H1 (cell line): Measurements from ENCODE around the gene GCNT1. TPM values are rescaled to one million over a fixed set of nuclear protein-coding genes. Genes with fewer than 3 reads are reported as not detected.

Experiments
- CTCF ChIA-PET: fragments of 300-600 bp; sonication (Branson Sonifier 250); formaldehyde crosslinking; loops from one replicate; lab custom pipeline; 2021; ENCODE audit not compliant: partially characterized antibody; lab: Charles Lee
- POLR2A ChIA-PET: fragments of 300-600 bp; sonication (Branson Sonifier 250); formaldehyde crosslinking; loops from one replicate; lab custom pipeline; 2021; ENCODE audit warnings: inconsistent platforms; ENCODE audit not compliant: partially characterized antibody; lab: Charles Lee
- DNase-seq, 2 experiments: peaks; one replicate each; pipeline versions ENCODE4 v3.0.0 to v3.0.0-alpha.2; 2010 to 2022; ENCODE audit warnings: low spot score in 2 of 2, low read depth in 1 of 2, mixed read lengths in 1 of 2
- FAIRE-seq: peaks from 2 replicates; lab custom pipeline; 2011; peaks lifted over from hg19 to GRCh38; lab: Jason Lieb, UNC
- H2AFZ ChIP-seq: 2 replicates; pipeline ENCODE4 v1.8.1; 2012; ENCODE audit warnings: low read length, inconsistent platforms
- H2AK5ac ChIP-seq: 2 replicates; pipeline ENCODE4 v1.6.1; 2013; ENCODE audit warnings: low read depth, low read length
- H2BK120ac ChIP-seq: replicated peaks from 2 replicates; pipeline ENCODE3; 2013; ENCODE audit warnings: low read depth, low read length, inconsistent platforms
- H2BK12ac ChIP-seq: 2 replicates; pipeline ENCODE4 v1.6.1; 2013; ENCODE audit warnings: low read depth, low read length
- H2BK15ac ChIP-seq: 2 replicates; pipeline ENCODE4 v1.6.1; 2013; ENCODE audit warnings: low read length
- H2BK20ac ChIP-seq: 2 replicates; pipeline ENCODE4 v1.6.1; 2013; ENCODE audit warnings: low read length
- H2BK5ac ChIP-seq: 2 replicates; pipeline ENCODE4 v1.6.1; 2013; ENCODE audit warnings: low read depth, low read length
- H3K14ac ChIP-seq: 2 replicates; pipeline ENCODE4 v1.6.1; 2013; ENCODE audit warnings: inconsistent platforms; ENCODE audit not compliant: insufficient read length
- H3K18ac ChIP-seq: 2 replicates; pipeline ENCODE4 v1.6.1; 2013; ENCODE audit warnings: low read length; ENCODE audit errors: extremely low read depth
- H3K23ac ChIP-seq: 2 replicates; pipeline ENCODE4 v1.6.1; 2013; ENCODE audit warnings: inconsistent platforms; ENCODE audit not compliant: insufficient read length
- H3K23me2 ChIP-seq: 2 replicates; pipeline ENCODE4 v1.6.1; 2013; ENCODE audit warnings: low read depth, low read length
- H3K27ac ChIP-seq: 2 replicates; pipeline ENCODE4 v1.6.1; 2011; ENCODE audit warnings: low read depth, low read length, inconsistent platforms
- H3K27me3 ChIP-seq, 4 experiments: replicated peaks in 1 of 4; 1 replicate in 1 of 4; 2 replicates in 3 of 4; pipeline versions ENCODE4 v1.6.1 to v1.8.1; 2011 to 2013; ENCODE audit warnings: low read length in 3 of 4, mild to moderate bottlenecking in 3 of 4, inconsistent platforms in 2 of 4, mixed read lengths in 2 of 4, moderate library complexity in 1 of 4; ENCODE audit not compliant: control insufficient read depth in 3 of 4, insufficient read depth in 3 of 4; ENCODE audit errors: extremely low read depth in 1 of 4
- H3K36me3 ChIP-seq, 4 experiments: 2 replicates each; pipeline versions ENCODE4 v1.6.1 to v1.8.1; 2011 to 2013; ENCODE audit warnings: mild to moderate bottlenecking in 4 of 4, low read length in 3 of 4, moderate library complexity in 2 of 4, control low read depth in 1 of 4, inconsistent platforms in 1 of 4; ENCODE audit not compliant: insufficient read depth in 4 of 4, control insufficient read depth in 2 of 4
- H3K4ac ChIP-seq: replicated peaks from 2 replicates; pipeline ENCODE3; 2013; ENCODE audit warnings: low read length, low read depth, mixed read lengths, inconsistent platforms; ENCODE audit not compliant: insufficient read length
- H3K4me1 ChIP-seq, 4 experiments: replicated peaks in 1 of 4; 1 replicate in 1 of 4; 2 replicates in 3 of 4; pipeline versions ENCODE4 v1.6.1 to v1.8.1; 2011 to 2013; ENCODE audit warnings: low read length in 3 of 4, inconsistent platforms in 2 of 4, mixed read lengths in 1 of 4; ENCODE audit not compliant: insufficient read depth in 4 of 4, control insufficient read depth in 3 of 4
- H3K4me2 ChIP-seq, 2 experiments: 2 replicates each; pipeline versions ENCODE4 v1.6.1 to v1.8.1; 2011 to 2013; ENCODE audit warnings: low read depth in 2 of 2, low read length in 2 of 2, control low read depth in 1 of 2, inconsistent platforms in 1 of 2, mild to moderate bottlenecking in 1 of 2; ENCODE audit not compliant: insufficient read depth in 1 of 2
- H3K4me3 ChIP-seq, 4 experiments: fragments of 200-600, 300-600 bp in 1 of 4; sonication (generic), shearing (Covaris generic), sonication (Bioruptor Twin) in 1 of 4; 2 replicates each; pipeline versions ENCODE4 v1.5.1 to v1.8.1; 2011 to 2016; ENCODE audit warnings: low read length in 4 of 4, low read depth in 3 of 4, control low read depth in 2 of 4, inconsistent platforms in 2 of 4, mild to moderate bottlenecking in 2 of 4, mixed read lengths in 1 of 4, moderate library complexity in 1 of 4; ENCODE audit not compliant: insufficient read depth in 2 of 4; ENCODE audit errors: extremely low read depth in 1 of 4
- H3K56ac ChIP-seq: replicated peaks from 2 replicates; pipeline ENCODE3; 2013; ENCODE audit warnings: low read depth, mild to moderate bottlenecking, mixed read lengths, low read length, inconsistent platforms; ENCODE audit not compliant: insufficient read length
- H3K79me1 ChIP-seq: 2 replicates; pipeline ENCODE4 v1.6.1; 2013; ENCODE audit warnings: low read depth, low read length, control low read depth
- H3K79me2 ChIP-seq, 2 experiments: 2 replicates each; pipeline versions ENCODE4 v1.6.1 to v1.8.1; 2012 to 2013; ENCODE audit warnings: low read length in 2 of 2, mild to moderate bottlenecking in 2 of 2, inconsistent platforms in 1 of 2; ENCODE audit not compliant: insufficient read depth in 2 of 2, control insufficient read depth in 1 of 2
- H3K9ac ChIP-seq, 4 experiments: replicated peaks in 1 of 4; 1 replicate in 1 of 4; 2 replicates in 3 of 4; pipeline versions ENCODE4 v1.6.1 to v1.8.1; 2011 to 2013; ENCODE audit warnings: low read depth in 3 of 4, low read length in 3 of 4, control low read depth in 2 of 4, mild to moderate bottlenecking in 2 of 4, moderate library complexity in 2 of 4, inconsistent platforms in 1 of 4; ENCODE audit errors: extremely low read depth in 1 of 4
- H3K9me3 ChIP-seq, 2 experiments: 2 replicates each; pipeline versions ENCODE4 v1.6.1 to v1.8.1; 2012 to 2013; ENCODE audit warnings: mild to moderate bottlenecking in 2 of 2, moderate library complexity in 2 of 2, control low read depth in 1 of 2, inconsistent platforms in 1 of 2, low read depth in 1 of 2, low read length in 1 of 2, mixed read lengths in 1 of 2; ENCODE audit not compliant: insufficient read depth in 2 of 2
- H4K20me1 ChIP-seq, 2 experiments: replicated peaks in 1 of 2; 2 replicates each; pipeline versions ENCODE3 to v1.8.1; 2011 to 2013; ENCODE audit warnings: inconsistent platforms in 2 of 2, low read length in 2 of 2, mild to moderate bottlenecking in 1 of 2; ENCODE audit not compliant: insufficient read depth in 2 of 2, control insufficient read depth in 1 of 2
- H4K5ac ChIP-seq: 2 replicates; pipeline ENCODE4 v1.6.1; 2013; ENCODE audit warnings: low read length, low read depth, mixed read lengths, inconsistent platforms; ENCODE audit not compliant: insufficient read length
- H4K8ac ChIP-seq: 2 replicates; pipeline ENCODE4 v1.8.0; 2013; ENCODE audit warnings: mild to moderate bottlenecking, moderate library complexity, low read length, inconsistent platforms; ENCODE audit not compliant: insufficient read depth; ENCODE audit errors: extremely low read depth
- H4K91ac ChIP-seq: replicated peaks from 2 replicates; pipeline ENCODE3; 2013; ENCODE audit warnings: low read length, mixed read lengths, inconsistent platforms; ENCODE audit not compliant: insufficient read length
- ASH2L ChIP-seq: fragments of 200-600, 300-600 bp; sonication (generic); IDR thresholded peaks from one replicate; pipeline ENCODE4 v1.7.1; 2017; ENCODE audit warnings: low read length
- KDM1A ChIP-seq: fragments of 200-600, 300-600 bp; sonication (generic); IDR thresholded peaks from 2 replicates; pipeline ENCODE4 v1.7.1; 2016; ENCODE audit warnings: mild to moderate bottlenecking, low read length, borderline replicate concordance
- KDM4A ChIP-seq: IDR thresholded peaks from one replicate; pipeline ENCODE4 v1.7.1; 2012; ENCODE audit warnings: low read depth, mild to moderate bottlenecking, moderate library complexity, low read length, inconsistent platforms; ENCODE audit not compliant: severe bottlenecking
- PHF8 ChIP-seq: fragments of 200-600 bp; sonication (generic); conservative IDR thresholded peaks from 2 replicates; pipeline ENCODE4 v1.7.1; 2012; ENCODE audit warnings: low read depth, mild to moderate bottlenecking, inconsistent platforms, low read length, moderate library complexity
- POLR2AphosphoS5 ChIP-seq: IDR thresholded peaks from 2 replicates; pipeline ENCODE4 v1.6.1; 2011; ENCODE audit warnings: low read depth, low read length
- RFX5 ChIP-seq: IDR thresholded peaks from 2 replicates; pipeline ENCODE4 v1.6.1; 2011; ENCODE audit warnings: low read depth, low read length, improper control_type of control experiment, borderline replicate concordance
- RNF2 ChIP-seq: fragments of 200-900, 300-1000 bp; sonication (generic); IDR thresholded peaks from 2 replicates; pipeline ENCODE4 v1.7.1; 2016; ENCODE audit warnings: borderline replicate concordance, low read depth, mild to moderate bottlenecking, antibody characterized with exemption, low read length; ENCODE audit not compliant: poor library complexity, severe bottlenecking; ENCODE audit errors: missing control alignments
- SIN3A ChIP-seq, 2 experiments: IDR thresholded peaks in 1 of 2; conservative IDR thresholded peaks in 1 of 2; 2 replicates each; pipeline ENCODE4 v1.6.1; 2011 to 2012; ENCODE audit warnings: low read length in 2 of 2, improper control_type of control experiment in 1 of 2, low read depth in 1 of 2, mild to moderate bottlenecking in 1 of 2
- SP4 ChIP-seq: IDR thresholded peaks from 2 replicates; pipeline ENCODE4 v1.6.1; 2012; ENCODE audit warnings: low read length, inconsistent platforms
- SRF ChIP-seq: IDR thresholded peaks from 2 replicates; pipeline ENCODE4 v1.6.1; 2011; ENCODE audit warnings: mild to moderate bottlenecking, low read depth, low read length, moderate library complexity
- TAF1 ChIP-seq: IDR thresholded peaks from 2 replicates; pipeline ENCODE4 v1.6.1; 2011; ENCODE audit warnings: mild to moderate bottlenecking, low read depth, low read length
- YY1 ChIP-seq: IDR thresholded peaks from 2 replicates; pipeline ENCODE4 v1.6.1; 2011; ENCODE audit warnings: low read depth, mild to moderate bottlenecking, low read length
- whole genome bisulfite sequencing, 2 experiments: shearing (Covaris generic) in 1 of 2; methylation state at CpG; one replicate each; pipeline versions ENCODE4 v1.1.6 to v1.1.7; 2013 to 2015; ENCODE audit warnings: low lambda C conversion rate in 2 of 2, mixed read lengths in 2 of 2, inconsistent platforms in 1 of 2, low coverage in 1 of 2, missing lambda C conversion rate in 1 of 2; ENCODE audit not compliant: insufficient replicate concordance in 2 of 2, insufficient coverage in 1 of 2, insufficient read length in 1 of 2; ENCODE audit errors: extremely low coverage in 1 of 2, missing lambda C conversion rate in 1 of 2; 5-methylcytosine and 5-hydroxymethylcytosine counted together
- polyA plus RNA-seq, 7 experiments: library from polyadenylated mRNA; depleted of rRNA in 3 of 7; stranded (reverse) in 5 of 7; unstranded in 2 of 7; fragments of >200 nt in 5 of 7; fragments of 200-250 nt in 2 of 7; gene quantifications; 1 replicate in 5 of 7; 2 replicates in 1 of 7; 4 replicates in 1 of 7; pipeline versions ENCODE4 v1.2.1 to v1.2.3, GENCODE V29; 2011 to 2013; ENCODE audit warnings: missing spikeins in 2 of 7, mixed read lengths in 2 of 7
- total RNA-seq: library from RNA; stranded (reverse); fragmentation: NEBNext Ultra II Directional; extraction: Animal tissue kit (Norgen Biotek cat#: 25700); gene quantifications from 2 replicates; pipeline ENCODE4 v1.2.1, GENCODE V29; 2021
- TF ChIP-seq, protein P1 (sequence below): IDR thresholded peaks from 2 replicates; pipeline ENCODE4 v1.6.1; 2012; ENCODE audit warnings: inconsistent platforms

The GCNT1 gene
- total and polyA plus RNA-seq, 2 of the 8 experiments (the other 6 are each of a cell fraction or from before 2014, with no cell fraction given), result 13.0 to 16.5 TPM

GRCh38 chr9:76534026-76534425 is 75.0 kb downstream of the GCNT1 start:
- no peak overlapping the region for H3K4me3 ChIP-seq
- no peaks in the 10 kb centered on the region for H3K79me2 ChIP-seq
- H2BK15ac ChIP-seq, result no peak overlapping the region
- H3K79me1 ChIP-seq, result no peaks in the 10 kb centered on the region
- no peak overlapping the region for H3K27ac ChIP-seq
- H4K5ac ChIP-seq, result no peak overlapping the region
- peaks cover 0 to 2% (median 0%) of the 10 kb centered on the region in 4 experiments; a peak in 1 of 7 replicates for H3K4me1 ChIP-seq
- no peaks in the 10 kb centered on the region for H3K36me3 ChIP-seq
- no peak overlapping the region for H2AFZ ChIP-seq
- FAIRE-seq (no peak), DNase-seq (no peak)
- H3K18ac ChIP-seq, result no peak overlapping the region
- ChIA-PET CTCF (interaction anchor here (0.6 to 0.7 kb wide), 2 partner anchors 11 to 119 kb away, joined by 4 to 7 read pairs; no protein-coding TSS in a partner anchor), POLR2A (interaction anchor here (0.6 kb wide), 1 partner anchor 121 kb away, joined by 3 read pairs; no protein-coding TSS in a partner anchor)
- H3K9me3 ChIP-seq, result no peaks in the 10 kb centered on the region
- H2BK12ac ChIP-seq, result no peak overlapping the region
- H4K8ac ChIP-seq, result no peak overlapping the region
- no peak overlapping the region for H2BK20ac ChIP-seq
- H3K9ac ChIP-seq, result no peak overlapping the region
- H4K91ac ChIP-seq, result no peak overlapping the region
- no peaks in the 10 kb centered on the region for H4K20me1 ChIP-seq
- H2AK5ac ChIP-seq, result no peak overlapping the region
- no peaks in the 10 kb centered on the region for H3K27me3 ChIP-seq
- no peak overlapping the region for H3K4me2 ChIP-seq
- H3K4ac ChIP-seq, result no peak overlapping the region
- H2BK5ac ChIP-seq, result no peak overlapping the region
- 100% methylated on average over 1 of the region's 1 CpG; no CpG with 5 or more reads in 1 of the 2 experiments for WGBS, 2 experiments
- no peak overlapping the region for H3K56ac ChIP-seq
- no peak overlapping the region for H2BK120ac ChIP-seq
- H3K23ac ChIP-seq, result no peak overlapping the region
- no peak overlapping the region for H3K14ac ChIP-seq
- H3K23me2 ChIP-seq, result no peaks in the 10 kb centered on the region; the same call in 1 of the 2 replicates
- TF ChIP-seq RNF2 (no peak), KDM1A (no peak), TAF1 (no peak), SP4 (no peak), PHF8 (no peak), SRF (no peak), RFX5 (no peak), POLR2AphosphoS5 (no peak), KDM4A (no peak), YY1 (no peak), SIN3A (conservative IDR thresholded peaks at IDR 0.05 in 1 of 2, IDR thresholded peaks at IDR 0.05 in 1 of 2; ENCODE audit: low read depth in 1 of 2, low read length in 2 of 2) (no peak), ASH2L (no peak)
- TF ChIP-seq, protein P1, sequence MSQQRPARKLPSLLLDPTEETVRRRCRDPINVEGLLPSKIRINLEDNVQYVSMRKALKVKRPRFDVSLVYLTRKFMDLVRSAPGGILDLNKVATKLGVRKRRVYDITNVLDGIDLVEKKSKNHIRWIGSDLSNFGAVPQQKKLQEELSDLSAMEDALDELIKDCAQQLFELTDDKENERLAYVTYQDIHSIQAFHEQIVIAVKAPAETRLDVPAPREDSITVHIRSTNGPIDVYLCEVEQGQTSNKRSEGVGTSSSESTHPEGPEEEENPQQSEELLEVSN, result no peak
